HepG2 (cell line): ENCODE results near the gene APOC1. TPM values are rescaled to one million over a fixed set of nuclear protein-coding genes. Genes with fewer than 3 reads are reported as not detected.

ENCODE experiments used
- ADNP ChIP-seq: sonication (generic); formaldehyde crosslinking; IDR thresholded peaks from 2 replicates; pipeline ENCODE4 v1.4.0; 2020; ENCODE audit warnings: missing genetic modification reagents
- BORCS8-MEF2B ChIP-seq: sonication (generic); formaldehyde crosslinking; IDR thresholded peaks from 2 replicates; pipeline ENCODE4 v1.8.0; 2022; ENCODE audit warnings: mild to moderate bottlenecking, missing genetic modification reagents
- BRF2 ChIP-seq: sonication (generic); formaldehyde crosslinking; IDR thresholded peaks from 2 replicates; pipeline ENCODE4 v1.8.1; 2022; ENCODE audit warnings: mild to moderate bottlenecking, missing genetic modification reagents
- ESRRA ChIP-seq: sonication (generic); formaldehyde crosslinking; IDR thresholded peaks from 2 replicates; pipeline ENCODE4 v1.5.1; 2020; ENCODE audit warnings: mild to moderate bottlenecking, low read depth, missing genetic modification reagents
- HES4 ChIP-seq: sonication (generic); formaldehyde crosslinking; IDR thresholded peaks from 2 replicates; pipeline ENCODE4 v1.9.0; 2021; ENCODE audit warnings: mild to moderate bottlenecking, missing genetic modification reagents, borderline replicate concordance
- ISX ChIP-seq: sonication (generic); formaldehyde crosslinking; conservative IDR thresholded peaks from 2 replicates; pipeline ENCODE4 v1.5.0; 2020; ENCODE audit warnings: missing genetic modification reagents
- KLF12 ChIP-seq: sonication (generic); formaldehyde crosslinking; IDR thresholded peaks from 2 replicates; pipeline ENCODE4 v1.4.0; 2020; ENCODE audit warnings: missing genetic modification reagents, borderline replicate concordance
- MAFF ChIP-seq: IDR thresholded peaks from 2 replicates; pipeline ENCODE4 v1.6.1; 2011; ENCODE audit warnings: low read depth, low read length, improper control_type of control experiment
- MTA3 ChIP-seq: sonication (generic); formaldehyde crosslinking; IDR thresholded peaks from 2 replicates; pipeline ENCODE4 v1.4.0; 2020; ENCODE audit warnings: missing genetic modification reagents
- NAIF1 ChIP-seq: sonication (generic); formaldehyde crosslinking; IDR thresholded peaks from 2 replicates; pipeline ENCODE4 v1.5.0; 2020; ENCODE audit warnings: mild to moderate bottlenecking, missing genetic modification reagents, borderline replicate concordance
- RBFOX2 ChIP-seq: fragments of 200-400 bp; formaldehyde crosslinking; IDR thresholded peaks from 2 replicates; pipeline ENCODE4 v1.6.1; 2017; ENCODE audit warnings: low read depth, mild to moderate bottlenecking, low read length
- SAP130 ChIP-seq: IDR thresholded peaks from 2 replicates; pipeline ENCODE4 v1.6.1; 2016; ENCODE audit warnings: low read depth
- SMARCE1 ChIP-seq: fragments of 450-650 bp; IDR thresholded peaks from 2 replicates; pipeline ENCODE4 v1.6.1; 2017; ENCODE audit warnings: borderline replicate concordance
- SNAPC4 ChIP-seq: sonication (generic); formaldehyde crosslinking; IDR thresholded peaks from 2 replicates; pipeline ENCODE4 v1.4.0; 2020; ENCODE audit warnings: mild to moderate bottlenecking, missing genetic modification reagents
- ZBTB3 ChIP-seq: sonication (generic); formaldehyde crosslinking; IDR thresholded peaks from 2 replicates; pipeline ENCODE4 v1.4.0; 2020; ENCODE audit warnings: low read depth, mild to moderate bottlenecking, moderate library complexity, missing genetic modification reagents, borderline replicate concordance
- ZNF343 ChIP-seq: sonication (generic); formaldehyde crosslinking; IDR thresholded peaks from 2 replicates; pipeline ENCODE4 v1.4.0; 2020; ENCODE audit warnings: mild to moderate bottlenecking, missing genetic modification reagents
- ZNF441 ChIP-seq: sonication (generic); formaldehyde crosslinking; IDR thresholded peaks from 2 replicates; pipeline ENCODE4 v1.7.0; 2021; ENCODE audit warnings: missing genetic modification reagents, borderline replicate concordance
- ZNF652 ChIP-seq: IDR thresholded peaks from 2 replicates; pipeline ENCODE4 v1.6.1; 2016; ENCODE audit warnings: low read depth, borderline replicate concordance
- polyA plus RNA-seq, 8 experiments: library from polyadenylated mRNA; depleted of rRNA in 3 of 8; stranded (reverse) in 7 of 8; unstranded in 1 of 8; fragments of >200 nt; fragmentation: Illumina TruSeq in 4 of 8; extraction: Trizol in 4 of 8; gene quantifications; 2 replicates each; pipeline versions ENCODE4 v1.2.1 to v1.2.3, GENCODE V29; 2011 to 2016; ENCODE audit warnings: low read depth in 4 of 8, missing spikeins in 1 of 8, mixed read lengths in 1 of 8; ENCODE audit not compliant: insufficient read depth in 1 of 8
- total RNA-seq, 5 experiments: library from RNA; depleted of rRNA; stranded (reverse); fragments of >200 nt; fragmentation: Illumina TruSeq; extraction: Trizol; gene quantifications; 2 replicates each; pipeline ENCODE4 v1.2.3, GENCODE V29; 2016; ENCODE audit warnings: low read depth in 1 of 5
- TF ChIP-seq, protein P1 (sequence below), 2 experiments: sonication (generic) in 1 of 2; formaldehyde crosslinking in 1 of 2; IDR thresholded peaks; 2 replicates each; pipeline versions ENCODE4 v1.4.0 to v1.6.1; 2018 to 2020; ENCODE audit warnings: missing genetic modification reagents in 2 of 2, borderline replicate concordance in 1 of 2, low read depth in 1 of 2, mild to moderate bottlenecking in 1 of 2, missing biosample characterization in 1 of 2

Gene APOC1
- total and polyA plus RNA-seq, 2 of the 13 experiments (the other 11 are each of a cell fraction or from before 2014, with no cell fraction given), result 600 to 1,235 TPM

GRCh38 chr19:44954649-44955504 lies 40.5 kb downstream of the APOC1 start, which contains the start of gene CLPTM1 (continued):
- no peak for TF ChIP-seq BRF2
- TF ChIP-seq ISX, result no peak
- no peak for TF ChIP-seq MAFF
- peak; percentile 89 for TF ChIP-seq RBFOX2
- 0 out of 2 replicates have a peak, but pooled peaks have one; percentile 18 for TF ChIP-seq ZBTB3 (CRISPR knock-in tag)
- peak; percentile 91 for TF ChIP-seq SNAPC4
- no peak; the same call in 1 of the 2 replicates for TF ChIP-seq HES4 (CRISPR knock-in tag)
- no peak for TF ChIP-seq SMARCE1
- no peak for TF ChIP-seq ADNP (CRISPR knock-in tag)
- peak; percentile 82 for TF ChIP-seq SAP130 (CRISPR knock-in tag)
- no peak; the same call in 1 of the 2 replicates for TF ChIP-seq ESRRA
- no peak for TF ChIP-seq MTA3 (CRISPR knock-in tag)
- TF ChIP-seq BORCS8-MEF2B (CRISPR knock-in tag), result peak; percentile 77
- TF ChIP-seq ZNF343 (CRISPR knock-in tag), result 0 out of 2 replicates have a peak, but pooled peaks have one; percentile 31
- TF ChIP-seq ZNF441, result no peak
- TF ChIP-seq, protein P1, sequence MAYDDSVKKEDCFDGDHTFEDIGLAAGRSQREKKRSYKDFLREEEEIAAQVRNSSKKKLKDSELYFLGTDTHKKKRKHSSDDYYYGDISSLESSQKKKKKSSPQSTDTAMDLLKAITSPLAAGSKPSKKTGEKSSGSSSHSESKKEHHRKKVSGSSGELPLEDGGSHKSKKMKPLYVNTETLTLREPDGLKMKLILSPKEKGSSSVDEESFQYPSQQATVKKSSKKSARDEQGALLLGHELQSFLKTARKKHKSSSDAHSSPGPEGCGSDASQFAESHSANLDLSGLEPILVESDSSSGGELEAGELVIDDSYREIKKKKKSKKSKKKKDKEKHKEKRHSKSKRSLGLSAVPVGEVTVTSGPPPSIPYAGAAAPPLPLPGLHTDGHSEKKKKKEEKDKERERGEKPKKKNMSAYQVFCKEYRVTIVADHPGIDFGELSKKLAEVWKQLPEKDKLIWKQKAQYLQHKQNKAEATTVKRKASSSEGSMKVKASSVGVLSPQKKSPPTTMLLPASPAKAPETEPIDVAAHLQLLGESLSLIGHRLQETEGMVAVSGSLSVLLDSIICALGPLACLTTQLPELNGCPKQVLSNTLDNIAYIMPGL (CRISPR knock-in tag; IDR thresholded peaks at IDR 0.05; ENCODE audit: borderline replicate concordance in 1 of 2, low read depth in 1 of 2), result peak; percentile 47 to 68; a peak in 3 of 4 replicates
- TF ChIP-seq NAIF1 (CRISPR knock-in tag), result no peak
- TF ChIP-seq KLF12 (CRISPR knock-in tag), result peak; percentile 99
- no peak for TF ChIP-seq ZNF652 (CRISPR knock-in tag)
